ENCODE measurements around the gene CFH. TPM values are rescaled to one million over a fixed set of nuclear protein-coding genes. Genes with fewer than 3 reads are reported as not detected.
"Not testable (repeated sequence)": the region's sequence is repeated elsewhere in the genome, so short reads cannot be mapped to it uniquely, and the experiment has no call there.

CFH gene
- polyA plus RNA-seq, 1 donor: 102 TPM

- no peak for DNase-seq (ENCODE audit: low read depth)
Observed at GRCh38 chr1:196667131-196667530, 15.3 kb downstream of the CFH start.

GRCh38 chr1:196669051-196669450 is 17.2 kb downstream of the CFH start:
- DNase-seq (ENCODE audit: low read depth): no peak

- DNase-seq (ENCODE audit: low read depth): no peak
Observed at GRCh38 chr1:196669693-196670092, 17.9 kb downstream of the CFH start.

- DNase-seq (ENCODE audit: low read depth): no peak
Observed at GRCh38 chr1:196674908-196675307, 23.1 kb downstream of the CFH start.

- DNase-seq (ENCODE audit: low read depth): no peak
Observed at GRCh38 chr1:196677781-196678509, 26.1 kb downstream of the CFH start.

- DNase-seq (ENCODE audit: low read depth): no peak
Observed at GRCh38 chr1:196678510-196678884, 26.7 kb downstream of the CFH start.

GRCh38 chr1:196680107-196680506 is 28.3 kb downstream of the CFH start:
- no peak for DNase-seq (ENCODE audit: low read depth)

GRCh38 chr1:196684476-196684875 is 32.6 kb downstream of the CFH start:
- DNase-seq (ENCODE audit: low read depth): no peak

- no peak for DNase-seq (ENCODE audit: low read depth)
Observed at GRCh38 chr1:196685506-196685905, 33.7 kb downstream of the CFH start.

- no peak for DNase-seq (ENCODE audit: low read depth)
Observed at GRCh38 chr1:196689001-196689400, 37.2 kb downstream of the CFH start.

GRCh38 chr1:196690582-196690981 is 38.7 kb downstream of the CFH start:
- no peak for DNase-seq (ENCODE audit: low read depth)

- no peak for DNase-seq (ENCODE audit: low read depth)
Observed at GRCh38 chr1:196698993-196699392, 47.1 kb downstream of the CFH start.

GRCh38 chr1:196701144-196701543 is 49.3 kb downstream of the CFH start:
- no peak for DNase-seq (ENCODE audit: low read depth)

GRCh38 chr1:196709892-196710291 is 58.0 kb downstream of the CFH start:
- DNase-seq (ENCODE audit: low read depth): not testable (repeated sequence)

GRCh38 chr1:196717868-196718267 is 66.0 kb downstream of the CFH start:
- DNase-seq (ENCODE audit: low read depth): no peak

GRCh38 chr1:196723325-196724185 is 71.7 kb downstream of the CFH start:
- DNase-seq (ENCODE audit: low read depth): no peak

GRCh38 chr1:196732526-196732925 is 80.7 kb downstream of the CFH start:
- no peak for DNase-seq (ENCODE audit: low read depth)

GRCh38 chr1:196733091-196733970 is 81.5 kb downstream of the CFH start:
- DNase-seq (ENCODE audit: low read depth): no peak

- no peak for DNase-seq (ENCODE audit: low read depth)
Observed at GRCh38 chr1:196734006-196734405, 82.2 kb downstream of the CFH start.

GRCh38 chr1:196734460-196734859 is 82.6 kb downstream of the CFH start:
- no peak for DNase-seq (ENCODE audit: low read depth)

- DNase-seq (ENCODE audit: low read depth): no peak
Observed at GRCh38 chr1:196738730-196739129, 86.9 kb downstream of the CFH start.

GRCh38 chr1:196743244-196743643 is 91.4 kb downstream of the CFH start:
- DNase-seq (ENCODE audit: low read depth): not testable (repeated sequence)
